SKM-1 treated with dmso at 0.1 percent for 144 hours (cell line): Measurements from ENCODE around the gene HSPA14.
A peak's percentile ranks its signal among the peaks of the same experiment; 100 is the strongest.
"Not testable (repeated sequence)": the region's sequence is repeated elsewhere in the genome, so short reads cannot be mapped to it uniquely, and the experiment has no call there.

Experiments used
- DNase-seq: peaks from one replicate; lab custom pipeline; 2025; ENCODE audit not compliant: unreplicated experiment; lab: John Stamatoyannopoulos, UW

Gene HSPA14

GRCh38 chr10:14837003-14837756 is 926 bp upstream of the HSPA14 start:
- DNase-seq: no peak

- no peak for DNase-seq
These were observed 637 bp downstream of the HSPA14 start for GRCh38 chr10:14838582-14839304.

GRCh38 chr10:14839305-14839695 is 1.2 kb downstream of the HSPA14 start:
- no peak for DNase-seq

GRCh38 chr10:14840178-14840577 is 2.1 kb downstream of the HSPA14 start:
- no peak for DNase-seq

- no peak for DNase-seq
These were observed 5.4 kb downstream of the HSPA14 start for GRCh38 chr10:14843327-14843988.

- no peak for DNase-seq
These were observed 6.8 kb downstream of the HSPA14 start for GRCh38 chr10:14844948-14845347.

- no peak for DNase-seq
These were observed 14.1 kb downstream of the HSPA14 start for GRCh38 chr10:14852236-14852635.

- DNase-seq: no peak
These were observed 17.3 kb downstream of the HSPA14 start for GRCh38 chr10:14855453-14855852.

GRCh38 chr10:14858338-14858960 is 20.3 kb downstream of the HSPA14 start:
- DNase-seq: no peak

- no peak for DNase-seq
These were observed 20.9 kb downstream of the HSPA14 start for GRCh38 chr10:14859043-14859442.

GRCh38 chr10:14859775-14860174 is 21.7 kb downstream of the HSPA14 start:
- no peak for DNase-seq

GRCh38 chr10:14860791-14861190 is 22.7 kb downstream of the HSPA14 start:
- no peak for DNase-seq

GRCh38 chr10:14864466-14864865 is 26.4 kb downstream of the HSPA14 start:
- not testable (repeated sequence) for DNase-seq

- DNase-seq: not testable (repeated sequence)
These were observed 26.8 kb downstream of the HSPA14 start for GRCh38 chr10:14864871-14865270.

- no peak for DNase-seq
These were observed 35.1 kb downstream of the HSPA14 start for GRCh38 chr10:14873090-14873760.

- no peak for DNase-seq
These were observed 37.8 kb downstream of the HSPA14 start for GRCh38 chr10:14875941-14876340.

- no peak for DNase-seq
These were observed 38.7 kb downstream of the HSPA14 start for GRCh38 chr10:14876764-14877163.

GRCh38 chr10:14878266-14879123 is 40.4 kb downstream of the HSPA14 start, which contains the start of gene SUV39H2:
Gene SUV39H2, plus strand, starts transcription at chr10:14878866. Its CDS starts 23 bp downstream, at chr10:14878889.
- DNase-seq: peak; percentile 57

GRCh38 chr10:14879124-14879927 is 41.2 kb downstream of the HSPA14 start:
- no peak for DNase-seq
